GM21528 (cell line): ENCODE data around the gene CYP11A1.

Source experiments
- ATAC-seq: cut with Tn5 transposase; IDR thresholded peaks from one replicate; pipeline ENCODE4 v1.9.1; 2021; ENCODE audit warnings: mild to moderate bottlenecking, moderate library complexity; ENCODE audit not compliant: unreplicated experiment, low FRiP score

The CYP11A1 gene

GRCh38 chr15:74352393-74352910 lies 15.0 kb downstream of the CYP11A1 start:
- ATAC-seq: no peak

- ATAC-seq: no peak
These were observed 15.8 kb downstream of the CYP11A1 start for GRCh38 chr15:74351670-74352069.

GRCh38 chr15:74350295-74351275 lies 16.9 kb downstream of the CYP11A1 start:
- ATAC-seq: no peak

- ATAC-seq: no peak
These were observed 18.1 kb downstream of the CYP11A1 start for GRCh38 chr15:74349241-74349778.

GRCh38 chr15:74347757-74348250 lies 19.6 kb downstream of the CYP11A1 start:
- ATAC-seq: no peak

GRCh38 chr15:74345051-74345450 lies 22.4 kb downstream of the CYP11A1 start:
- ATAC-seq: no peak

GRCh38 chr15:74343797-74344127 lies 23.7 kb downstream of the CYP11A1 start:
- ATAC-seq: no peak

- no peak for ATAC-seq
These were observed 24.2 kb downstream of the CYP11A1 start for GRCh38 chr15:74343127-74343796.

- ATAC-seq: no peak
These were observed 27.3 kb downstream of the CYP11A1 start for GRCh38 chr15:74340150-74340549.

- no peak for ATAC-seq
These were observed 28.1 kb downstream of the CYP11A1 start for GRCh38 chr15:74339371-74339770.

- ATAC-seq: no peak
These were observed 28.8 kb downstream of the CYP11A1 start for GRCh38 chr15:74338676-74339075.

- no peak for ATAC-seq
These were observed 29.7 kb downstream of the CYP11A1 start for GRCh38 chr15:74337607-74338211.

- no peak for ATAC-seq
These were observed 30.3 kb downstream of the CYP11A1 start for GRCh38 chr15:74337146-74337545.

- no peak for ATAC-seq
These were observed 31.1 kb downstream of the CYP11A1 start for GRCh38 chr15:74336061-74337005.

- no peak for ATAC-seq
These were observed 32.0 kb downstream of the CYP11A1 start for GRCh38 chr15:74335396-74335795.

GRCh38 chr15:74334127-74334526 lies 33.3 kb downstream of the CYP11A1 start:
- ATAC-seq: no peak

GRCh38 chr15:74333662-74334061 lies 33.8 kb downstream of the CYP11A1 start:
- no peak for ATAC-seq

- ATAC-seq: no peak
These were observed 34.4 kb downstream of the CYP11A1 start for GRCh38 chr15:74333093-74333492.

GRCh38 chr15:74332611-74333010 lies 34.8 kb downstream of the CYP11A1 start:
- ATAC-seq: no peak

- no peak for ATAC-seq
These were observed 35.4 kb downstream of the CYP11A1 start for GRCh38 chr15:74332011-74332410.
